Activated CD4-positive, alpha-beta T cell treated with anti-CD3 and anti-CD28 coated beads for 1 hour (primary cell): ENCODE measurements around the gene DCTN4.
"Not testable (repeated sequence)": the region's sequence is repeated elsewhere in the genome, so short reads cannot be mapped to it uniquely, and the experiment has no call there.

ENCODE experiments used
- DNase-seq: peaks from one replicate; pipeline ENCODE4 v3.0.0-alpha.2; 2020

Gene DCTN4

DNA sequence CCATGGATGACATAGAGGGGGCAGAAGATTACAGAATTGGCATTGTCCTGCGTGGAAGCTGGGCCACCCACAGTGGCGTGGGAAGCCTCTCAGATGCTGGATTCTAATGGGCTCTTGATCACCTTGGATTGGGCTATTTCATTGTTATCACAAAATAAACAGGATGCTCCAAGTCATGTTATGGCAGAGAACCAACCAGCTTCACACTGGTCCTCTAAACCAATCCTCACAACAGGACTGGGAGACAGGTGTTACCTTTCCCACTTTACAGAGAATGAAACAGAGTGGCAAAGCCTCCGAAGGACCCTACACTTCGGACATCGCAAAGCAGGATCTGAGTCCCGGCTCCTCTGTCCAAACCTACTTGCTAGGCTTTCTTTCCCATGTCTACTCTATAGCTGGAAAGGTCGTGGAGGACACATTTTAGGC, 19.3 kb upstream of the DCTN4 start:
- no peak for DNase-seq

DNA sequence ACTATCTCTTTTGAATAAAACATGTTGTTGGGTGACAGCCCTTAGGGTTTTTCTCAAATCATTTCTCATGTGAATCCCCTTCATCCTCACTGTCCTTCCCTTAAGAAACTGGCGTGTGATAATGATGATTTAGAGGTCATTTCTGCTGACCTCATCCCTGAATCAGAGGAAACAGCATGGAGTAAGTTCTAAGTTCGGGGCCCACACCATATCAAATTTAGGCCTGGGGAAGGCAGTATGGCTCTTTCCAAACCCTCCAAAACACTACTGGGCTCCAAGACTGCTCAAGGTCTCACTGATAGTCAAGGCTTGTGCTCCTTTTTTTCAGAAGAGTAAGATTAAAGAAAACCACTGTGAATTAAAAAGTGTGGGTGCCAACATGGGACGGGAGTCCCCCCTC, 18.9 kb upstream of the DCTN4 start:
- no peak for DNase-seq

DNA sequence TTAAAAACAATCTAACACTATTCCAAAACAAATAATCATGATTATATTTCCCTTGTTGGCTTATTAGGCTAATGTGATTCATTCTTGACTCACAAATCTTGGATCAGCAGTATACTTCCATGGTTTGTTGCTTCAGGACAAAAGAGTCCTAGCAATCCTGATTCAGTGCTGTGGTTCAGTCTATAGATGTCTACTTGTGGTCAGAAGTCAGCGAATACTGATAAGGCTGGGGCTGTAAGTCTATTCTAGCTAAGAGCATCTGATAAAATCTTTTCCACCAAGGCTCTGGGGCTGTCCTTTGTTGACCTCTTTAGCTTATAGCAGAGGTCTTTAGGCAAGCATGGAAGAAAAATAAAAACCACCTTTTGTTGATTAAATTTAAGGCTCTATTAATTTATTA, 15.3 kb upstream of the DCTN4 start:
- DNase-seq, result no peak

DNA sequence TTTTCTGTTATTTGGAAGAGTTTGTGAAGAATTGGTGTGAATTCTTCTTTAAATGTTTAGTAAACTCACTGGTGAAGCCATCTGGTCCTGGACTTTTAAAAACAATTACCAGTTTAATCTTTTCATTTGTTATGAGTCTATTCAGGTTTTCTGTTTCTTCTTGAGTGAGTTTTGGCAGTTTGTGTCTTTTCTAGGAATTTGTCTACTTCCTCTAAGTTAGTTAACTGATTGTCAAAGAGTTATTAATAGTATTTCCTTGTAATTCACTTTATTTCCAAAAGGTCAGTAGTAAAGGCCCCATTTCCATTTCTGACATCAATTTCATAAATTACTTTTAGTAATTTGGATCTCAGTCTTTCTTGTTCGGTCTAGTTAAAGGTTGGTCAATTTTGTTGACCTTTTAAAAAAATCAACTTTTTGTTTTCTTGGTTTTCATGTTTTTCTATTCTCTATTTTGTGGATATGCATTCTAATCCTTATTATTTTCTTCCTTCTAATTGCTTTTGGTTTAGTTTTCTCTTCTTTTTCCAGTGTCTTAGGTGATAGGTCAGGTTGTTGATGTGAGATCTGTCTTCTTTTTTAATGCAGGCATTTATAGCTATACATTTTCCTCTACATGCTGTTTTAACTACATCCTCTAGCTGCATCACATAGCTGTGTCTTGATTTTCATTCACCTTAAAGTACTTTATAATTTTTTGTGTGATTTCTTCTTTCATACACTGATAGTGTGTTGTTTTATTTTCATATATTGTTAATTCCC, 12.4 kb upstream of the DCTN4 start:
- no peak for DNase-seq

DNA sequence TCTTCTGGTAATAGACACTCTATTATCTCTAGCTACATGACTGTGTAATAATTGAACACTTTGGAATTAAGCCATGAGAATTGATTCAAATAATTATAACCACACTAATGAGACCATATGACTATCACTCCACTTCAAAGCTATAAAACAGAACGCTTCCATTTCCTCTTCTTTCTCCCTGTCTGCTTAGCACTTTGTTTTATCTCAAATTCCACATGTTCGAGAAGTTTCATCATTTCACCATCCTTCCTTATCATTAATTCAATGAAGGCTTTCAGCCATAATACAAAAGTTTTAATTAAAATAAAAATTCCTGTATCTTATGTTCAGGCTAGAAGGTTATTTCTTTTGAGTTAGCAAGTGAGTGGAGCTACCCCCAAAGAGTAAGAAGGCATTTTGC, 7.4 kb upstream of the DCTN4 start:
- DNase-seq, result no peak

DNA sequence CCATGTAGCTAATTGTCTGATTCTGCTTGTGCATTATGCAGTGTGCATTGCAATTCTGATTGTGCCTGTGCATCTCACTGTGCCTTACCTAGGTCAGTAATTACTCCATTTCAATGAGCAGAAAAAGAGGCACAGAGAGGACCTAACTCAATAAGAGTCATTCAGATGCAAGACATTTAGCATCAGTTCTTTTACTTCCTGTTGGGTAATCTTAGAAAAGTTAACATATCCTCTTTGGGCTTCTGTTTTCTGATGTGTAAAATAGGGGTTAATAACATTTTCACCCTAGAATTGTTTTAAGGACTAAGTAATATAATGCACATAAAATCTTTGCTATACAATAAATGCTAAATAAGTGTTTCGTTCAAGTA, 7.0 kb upstream of the DCTN4 start:
- no peak for DNase-seq

DNA sequence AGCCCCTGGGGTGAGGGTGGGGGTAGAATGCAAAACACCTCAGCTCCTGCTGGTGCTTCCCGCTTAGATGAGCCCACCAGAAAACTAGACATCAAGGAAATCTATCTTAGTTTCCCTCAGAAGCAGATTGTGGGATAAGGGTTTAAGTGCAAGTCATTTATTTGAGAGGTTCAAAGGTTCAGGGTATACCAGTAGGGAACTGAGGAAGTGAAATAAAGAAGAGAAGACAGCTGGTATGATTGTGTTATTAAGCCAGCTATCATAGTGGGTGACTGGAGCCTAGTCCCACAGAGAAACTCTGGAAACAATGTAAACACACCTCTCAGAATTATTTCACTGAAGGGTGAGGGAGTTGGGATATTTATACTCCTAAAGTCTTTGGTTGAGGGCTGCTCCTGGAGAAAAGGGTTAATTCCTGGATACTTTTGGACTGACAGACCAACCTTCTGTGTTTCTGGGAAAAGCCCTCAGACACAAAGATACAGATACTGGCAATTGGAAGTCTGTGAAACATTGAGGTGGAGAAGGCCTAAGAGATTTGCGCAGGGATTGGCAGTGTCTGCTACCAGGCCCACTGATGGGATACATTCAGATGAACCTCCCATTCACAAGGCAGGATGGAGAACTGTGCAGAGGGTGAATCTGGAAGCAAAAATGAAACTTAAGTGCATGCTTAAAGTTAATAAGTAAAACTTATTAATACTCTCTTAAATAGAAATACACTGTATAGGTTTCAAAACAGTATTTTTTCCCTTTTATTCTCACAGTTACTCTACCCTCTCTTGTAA, 6.4 kb upstream of the DCTN4 start:
- no peak for DNase-seq

DNA sequence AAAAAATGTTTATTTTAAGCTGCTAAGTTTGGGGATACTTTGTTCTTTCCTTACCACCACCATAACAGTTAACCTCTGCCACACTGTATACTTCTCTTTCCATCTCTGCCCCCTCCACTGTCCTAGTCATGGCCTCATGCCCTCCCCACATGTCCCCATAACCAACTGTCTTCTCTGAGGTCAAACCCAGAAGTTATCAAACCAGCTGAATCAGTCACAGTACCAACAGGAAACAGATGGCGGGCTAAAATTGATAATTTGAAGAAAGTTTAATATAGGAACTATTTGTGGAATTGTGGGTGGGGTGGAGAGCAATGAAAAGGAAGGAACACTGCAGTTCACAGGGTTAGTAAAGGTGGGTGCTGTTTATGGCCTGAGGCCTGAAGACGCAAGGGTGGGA, 5.7 kb upstream of the DCTN4 start:
- no peak for DNase-seq

DNA sequence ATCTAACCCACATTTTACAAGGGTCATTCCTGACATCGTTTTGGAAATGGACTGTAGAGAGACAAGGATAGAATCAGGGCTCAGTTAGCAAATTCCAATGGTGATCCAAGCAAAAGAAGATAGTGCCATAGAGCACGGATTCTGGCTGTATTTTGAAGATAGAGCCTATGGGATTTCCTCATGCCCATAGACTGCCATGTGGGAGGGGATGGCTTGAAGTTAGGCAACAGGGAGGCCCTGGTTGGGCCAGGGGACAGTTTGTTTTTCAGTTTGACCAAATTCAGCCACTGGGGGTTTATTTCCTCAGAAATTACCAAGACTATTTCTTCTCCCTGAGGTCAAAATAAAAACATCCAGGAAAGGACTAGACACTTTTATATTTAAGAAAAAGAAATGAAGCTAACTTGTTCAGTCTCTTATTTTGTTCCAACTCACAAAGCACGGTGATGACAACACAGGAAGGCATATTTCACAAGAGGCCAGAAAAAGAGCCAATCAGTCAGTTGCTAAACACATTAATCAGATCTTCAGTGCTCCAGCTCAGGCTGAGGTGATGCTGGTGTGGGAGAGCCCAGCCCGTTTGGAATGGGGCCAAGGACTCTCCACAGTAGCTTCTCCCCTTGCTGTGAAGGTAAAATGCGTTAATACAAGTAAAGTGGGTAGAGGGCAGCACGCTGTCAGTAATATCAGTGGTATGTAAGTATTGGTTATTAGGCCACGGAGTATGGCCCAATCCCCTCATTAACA, 4.4 kb upstream of the DCTN4 start:
- DNase-seq, result no peak

DNA sequence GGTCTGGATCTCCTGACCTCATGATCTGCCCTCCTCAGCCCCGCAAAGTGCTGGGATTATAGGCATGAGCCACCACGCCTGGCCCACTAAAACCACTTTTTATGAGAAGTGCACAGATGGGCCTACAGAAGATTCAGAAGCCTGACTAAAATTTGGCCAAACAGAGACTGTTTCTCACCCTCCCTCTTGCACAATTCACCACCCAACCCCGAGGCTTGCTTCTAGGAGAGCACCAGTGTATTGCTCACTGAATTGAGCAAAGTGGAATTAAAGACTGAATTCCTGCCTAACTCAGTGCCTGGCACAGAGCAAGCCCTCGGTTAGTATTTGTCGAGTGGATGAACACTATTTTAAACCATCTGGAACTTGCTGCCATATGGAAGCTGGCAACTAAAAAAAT, 3.4 kb upstream of the DCTN4 start:
- no peak for DNase-seq

DNA sequence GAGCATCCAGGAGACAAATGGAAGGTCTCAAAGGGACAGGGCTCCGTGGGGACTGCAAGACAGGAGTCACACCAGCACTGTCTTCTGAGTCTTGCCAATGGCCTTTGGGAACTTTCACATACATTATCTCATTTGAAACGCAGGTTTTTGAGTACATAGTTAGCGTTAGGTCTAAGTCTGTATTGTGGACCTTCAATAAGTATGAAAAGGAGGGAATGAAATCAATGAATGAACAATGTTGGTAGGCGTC, 442 bp upstream of the DCTN4 start:
- no peak for DNase-seq

DNA sequence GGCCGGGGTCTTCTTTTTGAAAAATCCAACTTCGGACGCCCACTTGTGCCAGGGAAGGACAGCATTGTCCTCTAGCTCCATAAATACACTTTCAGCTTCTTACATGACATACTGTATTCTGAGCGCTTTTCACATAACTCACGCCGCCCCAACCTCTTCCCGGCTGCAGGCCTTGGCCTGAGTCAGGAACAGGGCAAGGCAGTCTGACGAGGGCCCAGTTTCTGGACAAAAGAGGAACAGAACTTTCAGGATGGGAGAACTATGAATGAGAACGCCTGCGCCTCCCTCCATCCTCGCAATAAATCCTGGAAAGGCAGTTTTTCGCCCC, 650 bp downstream of the DCTN4 start:
- DNase-seq, result no peak

DNA sequence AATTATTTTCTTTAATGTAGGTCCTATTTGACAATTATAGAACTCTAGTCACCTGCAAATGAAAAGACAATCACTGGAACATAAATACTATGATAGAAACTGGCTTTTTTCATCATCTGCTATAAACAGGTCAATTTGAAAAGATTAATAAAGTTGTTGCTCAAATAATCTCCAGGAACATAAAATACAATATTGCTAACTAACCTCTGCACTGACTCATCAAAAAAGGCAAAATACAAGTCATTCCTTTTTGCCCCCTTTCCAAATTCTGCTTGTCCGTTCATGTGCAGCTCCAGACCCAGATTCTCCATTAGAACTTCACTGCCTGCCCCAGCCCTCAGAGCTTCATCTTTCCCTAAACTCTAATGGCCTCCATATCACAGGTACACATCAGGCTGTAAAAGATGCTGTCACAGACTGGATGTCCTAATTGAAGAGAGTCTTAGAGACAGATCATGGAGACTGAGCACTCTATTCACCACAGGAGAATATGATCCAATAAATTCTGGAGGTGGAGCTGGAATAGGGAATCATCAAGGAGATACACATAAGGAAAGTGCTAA, 1.6 kb downstream of the DCTN4 start:
- no peak for DNase-seq

DNA sequence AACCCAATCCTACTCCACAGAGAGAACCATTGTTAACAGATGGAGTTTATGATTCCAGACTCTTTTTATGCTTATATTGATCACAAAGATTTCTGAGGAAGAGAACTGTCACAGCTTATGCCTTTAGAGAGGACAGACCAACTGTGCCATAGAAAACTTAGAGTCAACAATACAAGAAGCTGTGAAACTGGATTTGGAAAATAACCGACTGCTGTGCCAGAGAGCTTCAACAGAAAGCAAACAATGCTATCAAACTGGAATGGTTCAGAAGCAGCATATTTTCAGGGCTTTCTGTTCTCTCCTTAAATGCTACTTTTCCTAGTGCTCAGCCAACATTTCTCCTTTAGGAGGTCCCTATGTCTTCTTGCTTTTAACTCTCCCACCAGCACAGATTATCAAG, 5.0 kb downstream of the DCTN4 start:
- DNase-seq, result no peak

DNA sequence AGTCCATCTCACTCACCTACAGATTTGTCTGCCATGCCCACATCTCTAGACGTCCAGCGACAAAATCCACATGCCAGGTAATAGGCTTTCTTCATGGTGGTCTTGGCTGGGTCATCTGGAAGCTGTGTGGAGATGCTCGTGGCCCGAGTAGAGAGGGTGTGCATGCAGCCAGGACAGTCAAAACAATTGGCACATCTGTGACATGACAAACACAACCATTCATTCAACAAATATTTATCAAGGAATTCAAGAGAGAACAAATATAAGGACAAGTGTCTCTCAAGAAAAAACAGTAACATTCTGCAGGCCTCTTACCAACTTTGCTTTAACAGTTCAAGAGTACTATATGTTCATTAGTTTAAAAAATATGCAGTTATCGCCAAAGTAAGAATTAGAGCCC, 5.4 kb downstream of the DCTN4 start:
- no peak for DNase-seq

DNA sequence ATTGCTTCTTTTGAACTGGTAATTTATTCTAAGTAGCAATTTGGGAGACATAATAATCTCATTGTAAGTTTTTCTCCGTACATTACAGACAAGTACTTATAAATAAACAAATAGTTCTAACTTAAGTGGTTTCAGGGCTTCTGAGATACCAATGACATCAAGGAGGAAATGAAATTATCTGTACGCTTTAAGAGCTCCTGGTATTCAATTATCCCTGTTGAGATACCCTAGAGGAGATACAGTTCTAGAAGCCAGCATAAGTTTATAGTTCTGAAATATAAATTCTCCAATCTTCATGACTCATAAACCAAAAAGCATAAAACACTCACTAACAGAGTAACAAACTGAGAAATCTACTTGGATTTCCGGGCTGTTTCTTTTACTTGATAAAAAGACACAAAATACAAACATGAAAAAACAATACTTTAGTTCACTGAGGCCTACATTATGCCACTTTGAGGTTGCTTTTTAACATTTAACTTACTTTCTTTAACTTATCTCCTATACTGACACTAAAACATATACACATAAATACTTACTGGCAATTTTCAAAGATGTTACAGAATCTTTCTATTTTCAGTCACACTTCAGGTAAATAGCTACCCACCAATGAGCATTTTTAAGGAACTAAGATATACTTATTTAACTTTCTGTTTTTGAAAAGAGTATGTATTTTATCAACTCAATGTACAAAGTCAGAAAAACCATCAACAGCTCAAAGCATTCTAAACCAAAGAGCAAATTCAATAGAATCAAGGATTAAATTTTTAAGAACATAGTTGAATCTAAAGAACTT, 7.5 kb downstream of the DCTN4 start:
- no peak for DNase-seq

DNA sequence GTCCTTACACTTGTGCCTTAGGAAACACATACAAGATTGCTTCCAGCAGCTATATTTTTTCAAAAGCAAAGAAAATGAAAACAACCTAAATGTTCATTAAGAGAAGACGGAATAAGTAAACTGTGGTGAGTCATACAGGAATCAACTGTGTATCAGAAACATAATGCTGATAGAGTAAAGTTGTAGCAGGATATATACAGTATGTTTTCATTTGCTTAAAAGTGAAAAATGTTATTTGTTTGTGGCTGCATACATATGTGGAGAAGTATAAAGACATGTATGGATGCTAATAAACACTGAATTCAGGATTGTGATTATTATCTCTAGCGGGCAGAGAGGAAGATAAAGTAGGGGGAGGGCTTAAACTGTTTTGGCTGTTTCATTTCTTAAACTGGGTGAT, 8.3 kb downstream of the DCTN4 start:
- no peak for DNase-seq

DNA sequence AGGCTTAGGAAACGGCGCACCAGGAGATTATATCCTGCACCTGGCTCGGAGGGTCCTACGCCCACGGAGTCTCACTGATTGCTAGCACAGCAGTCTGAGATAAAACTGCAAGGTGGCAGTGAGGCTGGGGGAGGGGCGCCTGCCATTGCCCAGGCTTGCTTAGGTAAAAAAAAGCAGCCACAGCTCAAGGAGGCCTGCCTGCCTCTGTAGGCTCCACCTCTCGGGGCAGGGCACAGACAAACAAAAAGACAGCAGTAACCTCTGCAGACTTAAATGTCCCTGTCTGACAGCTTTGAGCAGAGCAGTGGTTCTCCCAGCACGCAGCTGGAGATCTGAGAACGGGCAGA, 15.7 kb downstream of the DCTN4 start:
- DNase-seq, result not testable (repeated sequence)

DNA sequence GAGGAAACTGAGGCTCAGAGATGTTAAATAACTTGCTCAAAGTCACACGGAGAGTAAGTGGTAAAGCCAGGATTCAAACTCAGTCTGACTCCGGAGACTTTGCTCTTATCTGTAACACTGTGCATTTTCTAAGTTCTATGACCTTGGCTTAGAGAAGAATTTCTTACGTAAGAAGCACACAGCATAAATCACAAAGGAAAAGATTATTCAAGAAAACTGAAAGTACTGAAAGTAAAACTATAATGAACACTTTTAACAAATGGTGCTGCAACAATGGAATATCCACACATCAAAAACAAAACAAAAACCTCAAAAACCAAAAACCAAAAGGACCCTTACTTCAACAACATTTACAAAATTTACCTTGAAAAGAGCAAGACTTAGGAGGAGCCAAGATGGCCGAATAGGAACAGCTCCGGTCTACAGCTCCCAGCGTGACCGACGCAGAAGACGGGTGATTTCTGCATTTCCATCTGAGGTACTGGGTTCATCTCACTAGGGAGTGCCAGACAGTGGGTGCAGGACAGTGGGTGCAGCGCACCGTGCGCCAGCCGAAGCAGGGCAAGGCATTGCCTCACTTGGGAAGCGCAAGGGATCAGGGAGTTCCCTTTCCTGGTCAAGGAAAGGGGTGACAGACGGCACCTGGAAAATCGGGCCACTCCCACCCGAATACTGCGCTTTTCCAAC, 16.2 kb downstream of the DCTN4 start:
- DNase-seq, result not testable (repeated sequence)

DNA sequence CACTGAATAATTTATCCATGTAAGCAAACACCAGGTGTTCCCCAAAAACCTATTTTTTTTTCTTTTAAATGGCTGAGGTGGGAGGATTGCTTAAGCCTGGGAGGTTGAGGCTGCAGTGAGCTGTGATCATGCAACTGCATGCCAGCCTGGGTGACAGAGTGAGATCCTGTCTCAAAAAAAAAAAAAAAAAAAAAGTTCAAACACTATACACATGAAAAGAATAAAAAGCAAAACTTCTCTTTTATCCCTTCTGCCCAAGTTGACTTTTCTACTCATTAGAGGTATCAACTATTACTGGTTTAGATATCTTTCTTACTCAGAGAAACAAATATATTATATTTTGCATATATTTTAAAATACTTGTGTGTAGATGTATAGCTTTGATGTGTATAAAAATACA, 17.8 kb downstream of the DCTN4 start:
- DNase-seq, result no peak

DNA sequence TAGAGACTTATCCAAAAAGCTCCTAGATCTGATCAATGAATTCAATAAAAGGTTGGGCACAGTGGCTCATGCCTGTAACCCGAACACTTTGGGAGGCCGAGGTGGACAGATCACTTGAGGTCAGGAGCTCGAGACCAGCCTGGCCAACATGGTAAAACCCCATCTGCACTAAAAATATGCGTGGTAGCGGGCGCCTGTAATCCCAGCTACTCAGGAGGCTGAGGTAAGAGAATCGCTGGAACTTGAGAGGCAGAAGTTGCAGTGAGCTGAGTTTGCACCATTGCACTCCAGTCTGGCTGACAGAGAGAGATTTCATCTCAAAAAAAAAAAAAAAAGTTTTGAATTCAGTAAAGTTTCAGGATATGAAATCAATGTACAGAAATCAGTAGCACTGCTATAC, 20.0 kb downstream of the DCTN4 start:
- DNase-seq, result no peak

DNA sequence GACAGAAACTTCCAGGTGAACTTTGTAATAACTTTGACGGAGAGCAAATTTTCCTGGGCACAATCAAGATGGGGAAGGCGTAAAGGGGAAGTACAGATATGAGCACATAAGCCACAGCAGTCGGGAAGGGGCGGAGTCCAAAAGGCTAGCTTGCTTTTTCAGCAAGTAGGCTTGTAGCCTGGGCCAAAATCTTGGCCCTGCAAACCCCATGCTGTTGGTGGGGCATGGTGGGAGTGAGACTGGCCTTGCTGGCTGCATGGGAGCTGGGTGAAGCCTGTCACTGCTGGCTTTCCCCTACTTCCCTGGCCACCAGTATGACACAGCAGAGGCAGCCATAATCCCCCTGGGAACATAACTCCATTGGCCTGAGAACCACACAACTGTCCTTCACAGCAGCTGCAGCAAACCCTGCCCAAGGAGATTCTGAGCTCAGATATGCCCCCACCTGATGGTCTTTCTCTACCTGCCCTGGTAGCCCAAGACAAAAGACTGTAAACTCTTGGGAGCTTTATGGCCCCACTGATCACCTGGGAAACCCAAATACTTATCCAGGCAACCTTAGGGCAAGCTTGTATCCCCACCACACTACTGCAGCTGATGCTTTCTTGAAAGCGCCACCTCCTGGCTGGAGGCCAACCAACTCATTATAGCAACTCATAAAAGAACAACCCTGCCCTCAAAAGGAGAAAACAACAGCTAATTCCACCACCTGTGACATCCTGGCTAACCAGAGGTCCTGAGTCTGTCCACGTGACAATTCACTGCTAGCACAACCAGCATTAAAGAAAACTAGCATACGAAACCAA, 24.0 kb downstream of the DCTN4 start:
- no peak for DNase-seq
